ENCODE results near the gene NT5C1B. TPM values are rescaled to one million over a fixed set of nuclear protein-coding genes. Genes with fewer than 3 reads are reported as not detected.

The NT5C1B gene
- total RNA-seq, 1 experiment from 2014 or later, result not detected

DNA sequence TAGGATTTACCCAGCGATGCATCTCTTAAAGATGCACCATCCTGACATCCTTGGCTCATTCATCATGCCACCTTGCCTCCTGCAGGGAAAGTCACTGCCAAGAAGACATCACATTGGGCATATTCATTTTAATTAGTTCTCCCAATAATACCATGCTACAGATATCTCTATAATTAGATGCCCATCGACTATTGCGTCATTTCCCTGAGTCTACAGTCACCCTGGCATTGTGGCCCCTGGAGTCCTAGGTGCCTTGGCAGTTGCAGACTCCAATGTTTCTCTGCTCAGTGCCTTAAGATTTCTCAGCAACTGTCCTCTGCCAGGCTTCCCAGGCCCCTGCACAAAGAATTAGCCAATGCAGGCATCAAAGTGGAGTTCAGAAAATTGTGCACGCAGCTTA lies 61.5 kb downstream of the NT5C1B start:
- H3K36me3 Mint-ChIP-seq (ENCODE audit: insufficient read depth, unreplicated experiment), result no peaks in the 10 kb centered on the region
- BruUV-seq (replicated peaks), result no TSS peak
- no peaks in the 10 kb centered on the region for H3K4me1 Mint-ChIP-seq (ENCODE audit: insufficient read depth, unreplicated experiment)
- POLR2A ChIA-PET, result no interaction called here
- TF ChIP-seq, protein P1, sequence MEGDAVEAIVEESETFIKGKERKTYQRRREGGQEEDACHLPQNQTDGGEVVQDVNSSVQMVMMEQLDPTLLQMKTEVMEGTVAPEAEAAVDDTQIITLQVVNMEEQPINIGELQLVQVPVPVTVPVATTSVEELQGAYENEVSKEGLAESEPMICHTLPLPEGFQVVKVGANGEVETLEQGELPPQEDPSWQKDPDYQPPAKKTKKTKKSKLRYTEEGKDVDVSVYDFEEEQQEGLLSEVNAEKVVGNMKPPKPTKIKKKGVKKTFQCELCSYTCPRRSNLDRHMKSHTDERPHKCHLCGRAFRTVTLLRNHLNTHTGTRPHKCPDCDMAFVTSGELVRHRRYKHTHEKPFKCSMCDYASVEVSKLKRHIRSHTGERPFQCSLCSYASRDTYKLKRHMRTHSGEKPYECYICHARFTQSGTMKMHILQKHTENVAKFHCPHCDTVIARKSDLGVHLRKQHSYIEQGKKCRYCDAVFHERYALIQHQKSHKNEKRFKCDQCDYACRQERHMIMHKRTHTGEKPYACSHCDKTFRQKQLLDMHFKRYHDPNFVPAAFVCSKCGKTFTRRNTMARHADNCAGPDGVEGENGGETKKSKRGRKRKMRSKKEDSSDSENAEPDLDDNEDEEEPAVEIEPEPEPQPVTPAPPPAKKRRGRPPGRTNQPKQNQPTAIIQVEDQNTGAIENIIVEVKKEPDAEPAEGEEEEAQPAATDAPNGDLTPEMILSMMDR (IDR thresholded peaks at IDR 0.05; ENCODE audit: unreplicated experiment), result no peak
- no peak overlapping the region for H3K27ac Mint-ChIP-seq (ENCODE audit: low read depth, unreplicated experiment)
- no peaks in the 10 kb centered on the region for H3K27me3 Mint-ChIP-seq (ENCODE audit: insufficient read depth, unreplicated experiment)
- intact Hi-C loops (cut with micrococcal nuclease), result loop anchor here (10.0 kb wide), 1 partner anchor 457 kb away; no protein-coding TSS in a partner anchor
- CTCF ChIA-PET, result interaction anchor here (5.8 kb wide), 1 partner anchor 7 kb away, joined by 44 read pairs; no protein-coding TSS in a partner anchor
- no peak for DNase-seq (ENCODE audit: unreplicated experiment)
- H3K9me3 Mint-ChIP-seq (ENCODE audit: unreplicated experiment), result no peaks in the 10 kb centered on the region
- no peak overlapping the region for H3K4me3 Mint-ChIP-seq (ENCODE audit: unreplicated experiment)

DNA sequence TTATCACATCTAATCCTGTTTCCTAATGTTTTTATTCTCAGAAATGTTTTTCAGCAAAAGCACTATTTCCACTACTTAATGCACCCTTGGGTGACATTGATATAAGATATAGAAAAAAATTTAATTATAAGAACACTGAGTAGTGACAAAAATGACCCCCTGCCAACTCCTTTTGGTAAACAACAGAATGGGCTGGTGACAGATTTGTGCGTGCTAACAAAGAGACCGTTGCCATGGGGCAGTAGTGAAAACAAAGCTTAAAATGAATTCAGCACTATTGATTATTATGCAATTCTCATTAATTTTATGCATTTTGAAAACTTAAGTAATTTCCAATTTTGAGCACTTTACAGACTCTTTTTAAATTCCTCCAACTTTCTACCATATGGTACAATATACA lies 62.0 kb downstream of the NT5C1B start:
- Mint-ChIP-seq H3K9me3 (ENCODE audit: unreplicated experiment) (no peaks in the 10 kb centered on the region), H3K27me3 (ENCODE audit: insufficient read depth, unreplicated experiment) (no peaks in the 10 kb centered on the region), H3K4me3 (ENCODE audit: unreplicated experiment) (no peak overlapping the region), H3K4me1 (ENCODE audit: insufficient read depth, unreplicated experiment) (no peaks in the 10 kb centered on the region), H3K27ac (ENCODE audit: low read depth, unreplicated experiment) (no peak overlapping the region), H3K36me3 (ENCODE audit: insufficient read depth, unreplicated experiment) (no peaks in the 10 kb centered on the region)
- TF ChIP-seq, protein P1 (IDR thresholded peaks at IDR 0.05; ENCODE audit: unreplicated experiment), result no peak
- ChIA-PET POLR2A (no interaction called here), CTCF (interaction anchor here (0.6 kb wide), 1 partner anchor 259 kb away, joined by 3 read pairs; no protein-coding TSS in a partner anchor)
- intact Hi-C loops (cut with micrococcal nuclease), result loop anchor here (10.0 kb wide), 1 partner anchor 457 kb away; no protein-coding TSS in a partner anchor
- no peak for DNase-seq (ENCODE audit: unreplicated experiment)
- BruUV-seq (replicated peaks), result no TSS peak

DNA sequence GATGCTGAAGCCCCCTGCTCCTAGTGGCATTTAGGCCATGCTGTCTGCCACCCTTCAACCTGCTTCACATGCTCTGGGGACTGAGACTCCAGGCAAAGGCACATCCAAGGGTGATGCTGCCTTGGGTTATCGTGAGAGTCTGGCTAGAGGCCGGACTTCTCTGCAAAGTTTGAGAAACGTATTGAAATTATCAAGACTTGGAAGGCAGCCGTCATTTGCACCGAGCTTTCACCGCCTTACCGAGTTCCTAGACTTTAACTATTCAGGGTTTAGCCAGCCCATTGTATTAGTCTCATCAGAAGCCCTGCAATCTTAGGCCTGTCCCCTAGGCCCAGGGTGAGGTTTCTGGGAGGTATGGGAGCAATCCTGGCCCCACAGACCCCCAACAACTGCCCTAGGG lies 62.9 kb downstream of the NT5C1B start:
- TF ChIP-seq, protein P1 (IDR thresholded peaks at IDR 0.05; ENCODE audit: unreplicated experiment), result no peak
- no peak overlapping the region for H3K27ac Mint-ChIP-seq (ENCODE audit: low read depth, unreplicated experiment)
- no peak for DNase-seq (ENCODE audit: unreplicated experiment)
- intact Hi-C loops (cut with micrococcal nuclease), result loop anchor here (10.0 kb wide), 1 partner anchor 458 kb away; no protein-coding TSS in a partner anchor
- no peaks in the 10 kb centered on the region for H3K36me3 Mint-ChIP-seq (ENCODE audit: insufficient read depth, unreplicated experiment)
- BruUV-seq (replicated peaks), result no TSS peak
- no peak overlapping the region for H3K4me3 Mint-ChIP-seq (ENCODE audit: unreplicated experiment)
- CTCF ChIA-PET, result interaction anchor here (1.2 to 1.3 kb wide), 2 partner anchors 33 to 138 kb away, joined by 4 read pairs; partner anchors contain the start of gene RDH14
- H3K9me3 Mint-ChIP-seq (ENCODE audit: unreplicated experiment), result no peaks in the 10 kb centered on the region
- no peaks in the 10 kb centered on the region for H3K27me3 Mint-ChIP-seq (ENCODE audit: insufficient read depth, unreplicated experiment)
- POLR2A ChIA-PET, result no interaction called here
- H3K4me1 Mint-ChIP-seq (ENCODE audit: insufficient read depth, unreplicated experiment), result no peaks in the 10 kb centered on the region

DNA sequence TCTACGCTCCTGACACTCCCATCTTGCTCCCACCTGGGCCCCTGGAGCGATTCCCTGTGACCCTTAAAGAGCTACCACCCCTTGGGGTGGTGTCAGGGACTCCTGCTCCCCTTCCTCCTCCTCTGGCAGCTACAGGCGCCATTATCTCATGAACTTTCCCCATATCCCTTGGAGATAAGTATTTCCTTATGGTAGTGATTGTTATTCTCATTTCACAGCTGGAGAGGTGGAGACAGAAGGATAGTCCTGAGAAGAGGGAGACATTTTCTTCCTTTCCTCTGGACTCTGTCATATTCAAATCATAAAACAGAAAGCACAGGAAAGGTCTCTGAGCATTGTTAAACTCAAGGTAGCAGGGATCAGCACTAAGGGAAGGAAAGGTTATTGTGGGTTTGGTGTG lies 63.5 kb downstream of the NT5C1B start:
- Mint-ChIP-seq H3K27me3 (ENCODE audit: insufficient read depth, unreplicated experiment) (no peaks in the 10 kb centered on the region), H3K9me3 (ENCODE audit: unreplicated experiment) (no peaks in the 10 kb centered on the region), H3K27ac (ENCODE audit: low read depth, unreplicated experiment) (no peak overlapping the region), H3K4me3 (ENCODE audit: unreplicated experiment) (no peak overlapping the region), H3K36me3 (ENCODE audit: insufficient read depth, unreplicated experiment) (no peaks in the 10 kb centered on the region), H3K4me1 (ENCODE audit: insufficient read depth, unreplicated experiment) (no peaks in the 10 kb centered on the region)
- no TSS peak for BruUV-seq (replicated peaks)
- TF ChIP-seq, protein P1 (IDR thresholded peaks at IDR 0.05; ENCODE audit: unreplicated experiment), result no peak
- ChIA-PET POLR2A (no interaction called here), CTCF (interaction anchor here (0.8 to 1.3 kb wide), 3 partner anchors 34 to 1336 kb away, joined by 4 to 5 read pairs (median 4); partner anchors contain the start of gene RDH14)
- no peak for DNase-seq (ENCODE audit: unreplicated experiment)
- intact Hi-C loops (cut with micrococcal nuclease), result loop anchor here (10.0 kb wide), 1 partner anchor 459 kb away; no protein-coding TSS in a partner anchor
